Keratinocyte (primary cell): ENCODE measurements around the gene FSTL5. TPM values are rescaled to one million over a fixed set of nuclear protein-coding genes. Genes with fewer than 3 reads are reported as not detected.

Experiments used
- DNase-seq: peaks from one replicate; pipeline ENCODE4 v3.0.0-alpha.2; 2011; ENCODE audit warnings: low read depth, missing footprints, low spot score
- FAIRE-seq: peaks from 2 replicates; lab custom pipeline; 2011; peaks lifted over from hg19 to GRCh38; lab: Jason Lieb, UNC
- H2AFZ ChIP-seq: 2 replicates; pipeline ENCODE4 v1.6.0; 2012; ENCODE audit warnings: low read length, control low read depth, inconsistent platforms; ENCODE audit not compliant: control insufficient read depth
- H3K27ac ChIP-seq: 2 replicates; pipeline ENCODE4 v1.5.1; 2011; ENCODE audit warnings: low read length; ENCODE audit not compliant: control insufficient read depth, insufficient read depth
- H3K27me3 ChIP-seq: 3 replicates; pipeline ENCODE4 v1.6.0; 2011; ENCODE audit warnings: low read length; ENCODE audit not compliant: control insufficient read depth, insufficient read depth; ENCODE audit errors: extremely low read depth
- H3K36me3 ChIP-seq, 2 experiments: 2 replicates in 1 of 2; 3 replicates in 1 of 2; pipeline ENCODE4 v1.5.1; 2011; ENCODE audit warnings: low read length in 2 of 2, mild to moderate bottlenecking in 1 of 2; ENCODE audit not compliant: control insufficient read depth in 2 of 2, insufficient read depth in 2 of 2; ENCODE audit errors: extremely low read depth in 1 of 2
- H3K4me1 ChIP-seq: 3 replicates; pipeline ENCODE4 v1.5.1; 2011; ENCODE audit warnings: low read length; ENCODE audit not compliant: control insufficient read depth, insufficient read depth; ENCODE audit errors: extremely low read depth
- H3K4me2 ChIP-seq: 3 replicates; pipeline ENCODE4 v1.6.0; 2011; ENCODE audit warnings: low read depth, low read length; ENCODE audit not compliant: control insufficient read depth, insufficient read depth; ENCODE audit errors: extremely low read depth
- H3K4me3 ChIP-seq, 3 experiments: fragments of 200-600 bp in 1 of 3; sonication (generic) in 1 of 3; 2 replicates in 2 of 3; 3 replicates in 1 of 3; pipeline ENCODE4 v1.5.1; 2011 to 2016; ENCODE audit warnings: low read length in 3 of 3, mild to moderate bottlenecking in 3 of 3, control low read depth in 2 of 3, inconsistent platforms in 1 of 3, low read depth in 1 of 3, mixed read lengths in 1 of 3, mixed run types in 1 of 3, moderate library complexity in 1 of 3; ENCODE audit not compliant: control insufficient read depth in 2 of 3, insufficient read depth in 2 of 3; ENCODE audit errors: extremely low read depth in 1 of 3
- H3K79me2 ChIP-seq: 2 replicates; pipeline ENCODE4 v1.6.0; 2012; ENCODE audit warnings: low read length; ENCODE audit not compliant: control insufficient read depth, insufficient read depth
- H3K9ac ChIP-seq: 3 replicates; pipeline ENCODE4 v1.6.0; 2011; ENCODE audit warnings: low read length; ENCODE audit not compliant: control insufficient read depth, insufficient read depth; ENCODE audit errors: extremely low read depth
- H3K9me1 ChIP-seq: 3 replicates; pipeline ENCODE4 v1.6.0; 2011; ENCODE audit warnings: low read length; ENCODE audit not compliant: control insufficient read depth, insufficient read depth; ENCODE audit errors: extremely low read depth
- H3K9me3 ChIP-seq: 2 replicates; pipeline ENCODE4 v1.5.1; 2012; ENCODE audit warnings: low read depth, low read length; ENCODE audit not compliant: control insufficient read depth
- H4K20me1 ChIP-seq: 3 replicates; pipeline ENCODE4 v1.6.0; 2011; ENCODE audit warnings: low read length; ENCODE audit not compliant: control insufficient read depth, insufficient read depth; ENCODE audit errors: extremely low read depth
- CTCF ChIP-seq, 3 experiments: IDR thresholded peaks in 1 of 3; conservative IDR thresholded peaks in 1 of 3; optimal IDR thresholded peaks in 1 of 3; 2 replicates in 2 of 3; 3 replicates in 1 of 3; pipeline versions ENCODE3 to v1.5.1; 2011; ENCODE audit warnings: low read length in 3 of 3, mild to moderate bottlenecking in 3 of 3, moderate library complexity in 2 of 3, control low read depth in 1 of 3, inconsistent platforms in 1 of 3; ENCODE audit not compliant: insufficient read depth in 2 of 3; ENCODE audit errors: extremely low read depth in 1 of 3
- EZH2 ChIP-seq: IDR thresholded peaks from one replicate; pipeline ENCODE4 v1.6.1; 2012; ENCODE audit warnings: inconsistent platforms, mild to moderate bottlenecking, low read length, moderate library complexity
- dilution Hi-C: fragments of 300-500 bp; cut with MboI; formaldehyde crosslinking; loops from one replicate; pipeline ENCODE4 v1.7.0; 2020; ENCODE audit warnings: low sequenced_read_pairs; ENCODE audit not compliant: extremely low pct_ligation_motif_present
- polyA plus RNA-seq, 5 experiments: library from polyadenylated mRNA; depleted of rRNA in 3 of 5; stranded (reverse) in 3 of 5; stranded (forward) in 1 of 5; unstranded in 1 of 5; fragments of >200 nt; gene quantifications; 1 replicate in 1 of 5; 2 replicates in 3 of 5; 3 replicates in 1 of 5; pipeline versions ENCODE4 v1.2.1 to v1.2.3, GENCODE V29; 2011 to 2012; ENCODE audit warnings: missing spikeins in 2 of 5, low read depth in 1 of 5, low replicate concordance in 1 of 5

The FSTL5 gene
- polyA plus RNA-seq, 1 donor (not counting 4 experiments of a cell fraction or from before 2014, with no cell fraction given): not detected

DNA sequence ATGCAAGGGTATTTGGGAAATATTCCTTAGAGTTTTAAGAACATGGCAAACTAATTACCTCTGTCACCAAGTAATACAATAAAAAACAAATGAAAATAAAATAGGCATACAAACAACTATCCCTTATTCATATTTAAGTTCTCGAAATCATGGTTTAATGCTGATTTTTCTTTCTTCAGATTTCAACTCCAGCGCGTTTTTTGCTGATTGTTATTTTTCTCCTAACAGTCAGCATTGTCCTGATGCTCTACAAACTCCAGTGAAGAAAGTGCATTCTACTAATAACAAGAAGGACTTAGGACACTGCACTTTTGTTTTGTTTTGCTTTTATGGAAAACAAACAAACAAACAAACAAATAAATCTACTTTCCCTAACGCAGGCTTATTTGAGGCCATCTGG is 282.4 kb downstream of the FSTL5 start:
- Histone ChIP-seq H3K27me3 (no peaks in the 10 kb centered on the region), H3K79me2 (no peaks in the 10 kb centered on the region), H3K4me2 (no peak overlapping the region), H3K4me3 (no peak overlapping the region), H4K20me1 (no peaks in the 10 kb centered on the region), H3K27ac (no peak overlapping the region), H3K36me3 (no peaks in the 10 kb centered on the region), H3K9me3 (no peaks in the 10 kb centered on the region), H3K9me1 (no peaks in the 10 kb centered on the region), H3K4me1 (no peaks in the 10 kb centered on the region), H3K9ac (no peak overlapping the region), H2AFZ (no peak overlapping the region)
- DNase-seq (no peak), FAIRE-seq (no peak)
- TF ChIP-seq CTCF (optimal IDR thresholded peaks at IDR 0.05 in 1 of 3, IDR thresholded peaks at IDR 0.05 in 1 of 3, conservative IDR thresholded peaks at IDR 0.05 in 1 of 3; ENCODE audit: extremely low read depth in 1 of 3, insufficient read depth in 2 of 3, low read length in 3 of 3) (no peak), EZH2 (no peak)
- dilution Hi-C loops: no loop called here

DNA sequence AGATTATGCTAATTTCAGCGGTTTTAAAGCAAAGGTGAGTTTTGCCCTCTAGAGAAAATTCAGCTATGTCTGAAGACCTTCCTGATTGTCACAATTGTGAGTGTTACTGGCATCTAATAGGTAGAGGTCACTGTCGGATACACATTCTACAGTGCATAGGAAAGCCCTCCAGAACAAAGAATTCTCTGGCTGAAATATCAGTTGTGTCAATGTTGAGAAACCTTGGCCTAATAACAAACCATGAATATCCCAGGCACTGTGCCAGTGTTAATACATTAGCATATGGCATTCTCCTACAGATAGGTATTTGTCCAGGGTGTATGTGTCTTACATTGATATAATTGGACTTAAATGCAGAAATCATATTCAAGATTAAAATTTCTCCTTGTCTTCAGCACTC is 294.3 kb downstream of the FSTL5 start:
- no peak for FAIRE-seq

More for the DNA sequence above, 294.3 kb downstream of the FSTL5 start:
- Histone ChIP-seq H3K36me3 (no peaks in the 10 kb centered on the region), H3K9ac (no peak overlapping the region), H3K9me3 (no peaks in the 10 kb centered on the region), H3K27ac (no peak overlapping the region), H3K9me1 (no peaks in the 10 kb centered on the region), H3K4me2 (no peak overlapping the region), H2AFZ (no peak overlapping the region), H3K4me3 (no peak overlapping the region), H3K27me3 (no peaks in the 10 kb centered on the region), H3K79me2 (no peaks in the 10 kb centered on the region), H3K4me1 (no peaks in the 10 kb centered on the region), H4K20me1 (no peaks in the 10 kb centered on the region)
- dilution Hi-C loops: no loop called here
- no peak for DNase-seq
- no peak for TF ChIP-seq EZH2
- no peak for TF ChIP-seq CTCF (optimal IDR thresholded peaks at IDR 0.05 in 1 of 3, IDR thresholded peaks at IDR 0.05 in 1 of 3, conservative IDR thresholded peaks at IDR 0.05 in 1 of 3; ENCODE audit: extremely low read depth in 1 of 3, insufficient read depth in 2 of 3, low read length in 3 of 3)
